ENCODE measurements around the gene IYD.

IYD gene

GRCh38 chr6:150395388-150396009, 26.7 kb downstream of the IYD start:
- DNase-seq, result no peak

- no peak for DNase-seq
Observed at GRCh38 chr6:150403458-150404246, 34.8 kb downstream of the IYD start.

- DNase-seq, result no peak
Observed at GRCh38 chr6:150406948-150407347, 38.1 kb downstream of the IYD start.

- no peak for DNase-seq
Observed at GRCh38 chr6:150408842-150409241, 40.0 kb downstream of the IYD start.

- DNase-seq, result no peak
Observed at GRCh38 chr6:150409576-150410066, 40.8 kb downstream of the IYD start.

- no peak for DNase-seq
Observed at GRCh38 chr6:150410399-150410798, 41.6 kb downstream of the IYD start.

- DNase-seq, result no peak
Observed at GRCh38 chr6:150410906-150411305, 42.1 kb downstream of the IYD start.

- DNase-seq, result no peak
Observed at GRCh38 chr6:150412221-150412620, 43.4 kb downstream of the IYD start.

GRCh38 chr6:150413198-150413597, 44.4 kb downstream of the IYD start:
- no peak for DNase-seq

GRCh38 chr6:150413781-150414281, 45.0 kb downstream of the IYD start:
- DNase-seq, result no peak

GRCh38 chr6:150416128-150416527, 47.3 kb downstream of the IYD start:
- DNase-seq, result no peak

GRCh38 chr6:150417250-150417649, 48.4 kb downstream of the IYD start:
- no peak for DNase-seq

- no peak for DNase-seq
Observed at GRCh38 chr6:150417899-150418826, 49.4 kb downstream of the IYD start.

GRCh38 chr6:150418827-150419594, 50.2 kb downstream of the IYD start:
- DNase-seq, result peak; percentile 59

- no peak for DNase-seq
Observed at GRCh38 chr6:150420428-150420827, 51.6 kb downstream of the IYD start.

GRCh38 chr6:150420926-150421325, 52.1 kb downstream of the IYD start:
- no peak for DNase-seq

- no peak for DNase-seq
Observed at GRCh38 chr6:150425508-150425907, 56.7 kb downstream of the IYD start.

- DNase-seq, result no peak
Observed at GRCh38 chr6:150426198-150426597, 57.4 kb downstream of the IYD start.

- no peak for DNase-seq
Observed at GRCh38 chr6:150427037-150427602, 58.3 kb downstream of the IYD start.

- no peak for DNase-seq
Observed at GRCh38 chr6:150427843-150428242, 59.0 kb downstream of the IYD start.

- DNase-seq, result no peak
Observed at GRCh38 chr6:150430815-150431214, 62.0 kb downstream of the IYD start.

GRCh38 chr6:150435360-150435759, 66.5 kb downstream of the IYD start:
- no peak for DNase-seq
